Glutamatergic neuron (in vitro differentiated cells): ENCODE data around the gene DSN1. TPM values are rescaled to one million over a fixed set of nuclear protein-coding genes. Genes with fewer than 3 reads are reported as not detected.

ENCODE experiments used
- DNase-seq: peaks from one replicate; pipeline ENCODE4 v3.0.0; 2022
- H3K27ac Mint-ChIP-seq: one replicate; pipeline ENCODE4 v1.8.0; 2020; ENCODE audit warnings: mild to moderate bottlenecking, mixed read lengths, inconsistent platforms; ENCODE audit not compliant: unreplicated experiment
- H3K27me3 Mint-ChIP-seq: one replicate; pipeline ENCODE4 v1.8.0; 2020; ENCODE audit warnings: mild to moderate bottlenecking, moderate library complexity, mixed read lengths, inconsistent platforms; ENCODE audit not compliant: unreplicated experiment
- H3K36me3 Mint-ChIP-seq: one replicate; pipeline ENCODE4 v1.8.0; 2020; ENCODE audit warnings: mild to moderate bottlenecking, mixed read lengths, inconsistent platforms; ENCODE audit not compliant: unreplicated experiment
- H3K4me1 Mint-ChIP-seq: one replicate; pipeline ENCODE4 v1.8.0; 2020; ENCODE audit warnings: mild to moderate bottlenecking, low read depth, mixed read lengths, inconsistent platforms; ENCODE audit not compliant: unreplicated experiment
- H3K4me3 Mint-ChIP-seq: one replicate; pipeline ENCODE4 v1.8.0; 2020; ENCODE audit warnings: mild to moderate bottlenecking, mixed read lengths, inconsistent platforms; ENCODE audit not compliant: unreplicated experiment
- H3K9me3 Mint-ChIP-seq: one replicate; pipeline ENCODE4 v1.8.0; 2020; ENCODE audit warnings: mild to moderate bottlenecking, moderate library complexity, mixed read lengths, inconsistent platforms; ENCODE audit not compliant: unreplicated experiment
- CTCF ChIP-seq: fragments of 200-600 bp; sonication (generic); IDR thresholded peaks from one replicate; pipeline ENCODE4 v1.5.0; 2021; ENCODE audit not compliant: partially characterized antibody, unreplicated experiment
- total RNA-seq: library from RNA; stranded (reverse); fragmentation: NEBNext Ultra II Directional; extraction: Animal tissue kit (Norgen Biotek cat#: 25700); gene quantifications from one replicate; pipeline ENCODE4 v1.2.1, GENCODE V29; 2021; ENCODE audit not compliant: unreplicated experiment

DSN1 gene
- total RNA-seq, 1 donor from 2014 or later, result 6.4 TPM

- Mint-ChIP-seq H3K27ac (no peak overlapping the region), H3K4me1 (no peaks in the 10 kb centered on the region), H3K9me3 (peaks cover 3% of the 10 kb centered on the region), H3K27me3 (peaks cover 6% of the 10 kb centered on the region), H3K36me3 (no peaks in the 10 kb centered on the region), H3K4me3 (no peak overlapping the region)
- DNase-seq, result no peak
- no peak for TF ChIP-seq CTCF
Measured at GRCh38 chr20:36792422-36792821, 18.9 kb upstream of the DSN1 start.

GRCh38 chr20:36791862-36792261, 18.3 kb upstream of the DSN1 start:
- no peaks in the 10 kb centered on the region for H3K4me1 Mint-ChIP-seq
- H3K4me3 Mint-ChIP-seq, result no peak overlapping the region
- H3K27ac Mint-ChIP-seq, result no peak overlapping the region
- H3K36me3 Mint-ChIP-seq, result no peaks in the 10 kb centered on the region
- DNase-seq, result no peak
- no peak for TF ChIP-seq CTCF
- peaks cover 3% of the 10 kb centered on the region for H3K9me3 Mint-ChIP-seq
- peaks cover 7% of the 10 kb centered on the region for H3K27me3 Mint-ChIP-seq

- Mint-ChIP-seq H3K36me3 (no peaks in the 10 kb centered on the region), H3K4me3 (peak overlapping the region; percentile 38), H3K27ac (no peak overlapping the region), H3K4me1 (no peaks in the 10 kb centered on the region), H3K27me3 (peaks cover 8% of the 10 kb centered on the region), H3K9me3 (peaks cover 6% of the 10 kb centered on the region)
- TF ChIP-seq CTCF, result no peak
- DNase-seq, result no peak
Measured at GRCh38 chr20:36786663-36787062, 13.1 kb upstream of the DSN1 start.

- no peaks in the 10 kb centered on the region for H3K36me3 Mint-ChIP-seq
- peaks cover 6% of the 10 kb centered on the region for H3K9me3 Mint-ChIP-seq
- no peaks in the 10 kb centered on the region for H3K4me1 Mint-ChIP-seq
- TF ChIP-seq CTCF, result no peak
- no peak for DNase-seq
- H3K27me3 Mint-ChIP-seq, result peaks cover 6% of the 10 kb centered on the region
- no peak overlapping the region for H3K4me3 Mint-ChIP-seq
- H3K27ac Mint-ChIP-seq, result no peak overlapping the region
Measured at GRCh38 chr20:36786246-36786645, 12.7 kb upstream of the DSN1 start.

- TF ChIP-seq CTCF, result no peak
- Mint-ChIP-seq H3K9me3 (peaks cover 6% of the 10 kb centered on the region), H3K27ac (no peak overlapping the region), H3K36me3 (no peaks in the 10 kb centered on the region), H3K4me1 (no peaks in the 10 kb centered on the region), H3K27me3 (peaks cover 6% of the 10 kb centered on the region), H3K4me3 (no peak overlapping the region)
- DNase-seq, result no peak
Measured at GRCh38 chr20:36785308-36785707, 11.7 kb upstream of the DSN1 start.
